ENCODE measurements around the gene C19orf44.

GRCh38 chr19:16454351-16454918 lies 41.8 kb upstream of the C19orf44 start:
- TF ChIP-seq EZH2phosphoT487 (IDR thresholded peaks at IDR 0.05) (no peak), EZH2 (IDR thresholded peaks at IDR 0.05) (no peak)
- TF ChIP-seq, protein P1, sequence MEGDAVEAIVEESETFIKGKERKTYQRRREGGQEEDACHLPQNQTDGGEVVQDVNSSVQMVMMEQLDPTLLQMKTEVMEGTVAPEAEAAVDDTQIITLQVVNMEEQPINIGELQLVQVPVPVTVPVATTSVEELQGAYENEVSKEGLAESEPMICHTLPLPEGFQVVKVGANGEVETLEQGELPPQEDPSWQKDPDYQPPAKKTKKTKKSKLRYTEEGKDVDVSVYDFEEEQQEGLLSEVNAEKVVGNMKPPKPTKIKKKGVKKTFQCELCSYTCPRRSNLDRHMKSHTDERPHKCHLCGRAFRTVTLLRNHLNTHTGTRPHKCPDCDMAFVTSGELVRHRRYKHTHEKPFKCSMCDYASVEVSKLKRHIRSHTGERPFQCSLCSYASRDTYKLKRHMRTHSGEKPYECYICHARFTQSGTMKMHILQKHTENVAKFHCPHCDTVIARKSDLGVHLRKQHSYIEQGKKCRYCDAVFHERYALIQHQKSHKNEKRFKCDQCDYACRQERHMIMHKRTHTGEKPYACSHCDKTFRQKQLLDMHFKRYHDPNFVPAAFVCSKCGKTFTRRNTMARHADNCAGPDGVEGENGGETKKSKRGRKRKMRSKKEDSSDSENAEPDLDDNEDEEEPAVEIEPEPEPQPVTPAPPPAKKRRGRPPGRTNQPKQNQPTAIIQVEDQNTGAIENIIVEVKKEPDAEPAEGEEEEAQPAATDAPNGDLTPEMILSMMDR (IDR thresholded peaks at IDR 0.05) = no peak
